ENCODE measurements around the gene AVL9. TPM values are rescaled to one million over a fixed set of nuclear protein-coding genes. Genes with fewer than 3 reads are reported as not detected.
"Not testable (repeated sequence)": the region's sequence is repeated elsewhere in the genome, so short reads cannot be mapped to it uniquely, and the experiment has no call there.

Gene AVL9
- total and polyA plus RNA-seq, 9 of the 15 experiments (the other 6 are each of a cell fraction or from before 2014, with no cell fraction given): 6.4 to 66.2 (median 30.1) TPM

DNA sequence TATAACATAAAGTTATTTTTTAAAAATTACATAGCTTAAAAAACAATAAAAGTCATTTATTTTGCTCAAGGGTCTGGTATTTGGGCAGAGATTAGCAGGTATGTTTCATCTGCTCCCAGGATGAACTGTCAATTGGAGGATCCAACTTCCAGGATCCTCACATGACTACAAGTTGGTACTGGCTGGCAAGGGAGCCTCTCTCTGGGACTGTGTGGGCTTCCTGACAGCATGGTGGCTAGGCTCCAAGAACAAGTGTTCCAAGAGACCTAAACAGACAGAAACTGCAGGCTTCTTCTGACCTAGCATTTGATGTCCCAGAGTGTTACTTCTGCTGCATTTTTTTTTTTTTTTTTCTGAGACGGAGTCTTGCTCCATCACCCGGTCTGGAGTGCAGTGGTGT, 107.2 kb downstream of the AVL9 start:
- ChIA-PET CTCF (ENCODE audit: low intra/inter-chr PET ratio) (no interaction called here), POLR2A (no interaction called here)
- intact Hi-C loops (cut with micrococcal nuclease): no loop called here

DNA sequence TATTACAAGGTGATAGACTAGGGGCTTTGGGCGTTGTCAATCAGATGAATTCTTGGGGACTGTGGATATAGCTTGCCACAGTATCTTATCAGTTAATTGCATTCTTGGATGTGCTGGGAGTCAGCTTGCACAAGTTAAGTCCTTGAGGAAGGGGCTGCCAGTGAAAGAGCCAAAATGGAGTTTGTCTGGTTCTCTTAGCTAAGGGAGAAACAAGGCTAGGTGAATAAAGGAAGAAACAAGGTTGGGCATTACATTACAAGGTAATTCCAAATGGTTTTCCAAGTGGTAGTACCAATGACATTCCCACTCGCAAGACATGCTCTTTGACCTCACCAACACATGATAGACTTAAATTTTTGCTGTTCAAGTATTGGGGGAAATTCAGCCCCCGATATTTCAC, 108.2 kb downstream of the AVL9 start:
- H3K36me3 ChIP-seq (ENCODE audit: control insufficient read depth, insufficient read depth, low read length); H3K27me3 ChIP-seq (ENCODE audit: control insufficient read depth in 2 of 2, insufficient read depth in 2 of 2, low read length in 2 of 2); H4K20me1 ChIP-seq (replicated peaks; ENCODE audit: control insufficient read depth, insufficient read depth, low read length); FAIRE-seq; POLR2A ChIA-PET; H3K9ac ChIP-seq (ENCODE audit: insufficient read depth in 1 of 2, low read depth in 2 of 2, low read length in 2 of 2); H3K79me2 ChIP-seq (ENCODE audit: control insufficient read depth, insufficient read depth, low read length); H3K9me1 ChIP-seq (ENCODE audit: control insufficient read depth, insufficient read depth, low read length); ATAC-seq; H3K9me3 ChIP-seq (replicated peaks; ENCODE audit: control insufficient read depth, insufficient read depth, low read depth, low read length); H2AFZ ChIP-seq (ENCODE audit: low read depth, low read length); BruUV-seq (replicated peaks); H3K4me2 ChIP-seq (ENCODE audit: insufficient read depth, low read length); H3K4me1 ChIP-seq (replicated peaks in 1 of 2; ENCODE audit: control insufficient read depth in 2 of 2, insufficient read depth in 2 of 2, low read length in 2 of 2); H3K27ac ChIP-seq (ENCODE audit: extremely low read depth, low read depth, low read length); H3K4me3 ChIP-seq; in situ Hi-C loops (cut with MboI); DNase-seq (ENCODE audit: extremely low read depth in 1 of 4, low spot score in 3 of 4); intact Hi-C loops (cut with micrococcal nuclease); CTCF ChIA-PET (ENCODE audit: low intra/inter-chr PET ratio): not testable (repeated sequence)
- WGBS (ENCODE audit: insufficient coverage, low coverage, missing lambda C conversion rate): 47% methylated on average over 3 of the region's 3 CpGs

More for the DNA sequence above, 107.2 kb downstream of the AVL9 start:
- H3K9me1 ChIP-seq (ENCODE audit: control insufficient read depth, insufficient read depth, low read length): no peaks in the 10 kb centered on the region
- H3K27ac ChIP-seq (ENCODE audit: extremely low read depth, low read depth, low read length): no peak overlapping the region
- no peaks in the 10 kb centered on the region for H3K27me3 ChIP-seq (ENCODE audit: control insufficient read depth in 2 of 2, insufficient read depth in 2 of 2, low read length in 2 of 2)
- BruUV-seq (replicated peaks): no TSS peak
- TF ChIP-seq TCF7 (IDR thresholded peaks at IDR 0.05; ENCODE audit: borderline replicate concordance): no peak
- no peak for TF ChIP-seq SMARCC2 (IDR thresholded peaks at IDR 0.05; ENCODE audit: low read depth)
- TF ChIP-seq CXXC5 (CRISPR knock-in tag; IDR thresholded peaks at IDR 0.05): no peak
- no peak for TF ChIP-seq ZNF707 (CRISPR knock-in tag; conservative IDR thresholded peaks at IDR 0.05)
- no peak for TF ChIP-seq BDP1 (IDR thresholded peaks at IDR 0.05; ENCODE audit: insufficient read depth, insufficient read length)
- no peak for TF ChIP-seq SMAD3 (CRISPR knock-in tag; conservative IDR thresholded peaks at IDR 0.05)
- TF ChIP-seq NELFE (IDR thresholded peaks at IDR 0.05; ENCODE audit: insufficient read depth, insufficient read length): no peak
- no peak for TF ChIP-seq MXI1 (IDR thresholded peaks at IDR 0.05; ENCODE audit: low read depth, low read length)
- TF ChIP-seq, protein P1, sequence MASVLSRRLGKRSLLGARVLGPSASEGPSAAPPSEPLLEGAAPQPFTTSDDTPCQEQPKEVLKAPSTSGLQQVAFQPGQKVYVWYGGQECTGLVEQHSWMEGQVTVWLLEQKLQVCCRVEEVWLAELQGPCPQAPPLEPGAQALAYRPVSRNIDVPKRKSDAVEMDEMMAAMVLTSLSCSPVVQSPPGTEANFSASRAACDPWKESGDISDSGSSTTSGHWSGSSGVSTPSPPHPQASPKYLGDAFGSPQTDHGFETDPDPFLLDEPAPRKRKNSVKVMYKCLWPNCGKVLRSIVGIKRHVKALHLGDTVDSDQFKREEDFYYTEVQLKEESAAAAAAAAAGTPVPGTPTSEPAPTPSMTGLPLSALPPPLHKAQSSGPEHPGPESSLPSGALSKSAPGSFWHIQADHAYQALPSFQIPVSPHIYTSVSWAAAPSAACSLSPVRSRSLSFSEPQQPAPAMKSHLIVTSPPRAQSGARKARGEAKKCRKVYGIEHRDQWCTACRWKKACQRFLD (CRISPR knock-in tag; IDR thresholded peaks at IDR 0.05): no peak
- TF ChIP-seq MYNN (IDR thresholded peaks at IDR 0.05): no peak
- TF ChIP-seq MYNN (CRISPR knock-in tag; IDR thresholded peaks at IDR 0.05): no peak
- TF ChIP-seq ZNF79 (CRISPR knock-in tag; IDR thresholded peaks at IDR 0.05; ENCODE audit: low read depth): no peak
- TF ChIP-seq, protein P2, sequence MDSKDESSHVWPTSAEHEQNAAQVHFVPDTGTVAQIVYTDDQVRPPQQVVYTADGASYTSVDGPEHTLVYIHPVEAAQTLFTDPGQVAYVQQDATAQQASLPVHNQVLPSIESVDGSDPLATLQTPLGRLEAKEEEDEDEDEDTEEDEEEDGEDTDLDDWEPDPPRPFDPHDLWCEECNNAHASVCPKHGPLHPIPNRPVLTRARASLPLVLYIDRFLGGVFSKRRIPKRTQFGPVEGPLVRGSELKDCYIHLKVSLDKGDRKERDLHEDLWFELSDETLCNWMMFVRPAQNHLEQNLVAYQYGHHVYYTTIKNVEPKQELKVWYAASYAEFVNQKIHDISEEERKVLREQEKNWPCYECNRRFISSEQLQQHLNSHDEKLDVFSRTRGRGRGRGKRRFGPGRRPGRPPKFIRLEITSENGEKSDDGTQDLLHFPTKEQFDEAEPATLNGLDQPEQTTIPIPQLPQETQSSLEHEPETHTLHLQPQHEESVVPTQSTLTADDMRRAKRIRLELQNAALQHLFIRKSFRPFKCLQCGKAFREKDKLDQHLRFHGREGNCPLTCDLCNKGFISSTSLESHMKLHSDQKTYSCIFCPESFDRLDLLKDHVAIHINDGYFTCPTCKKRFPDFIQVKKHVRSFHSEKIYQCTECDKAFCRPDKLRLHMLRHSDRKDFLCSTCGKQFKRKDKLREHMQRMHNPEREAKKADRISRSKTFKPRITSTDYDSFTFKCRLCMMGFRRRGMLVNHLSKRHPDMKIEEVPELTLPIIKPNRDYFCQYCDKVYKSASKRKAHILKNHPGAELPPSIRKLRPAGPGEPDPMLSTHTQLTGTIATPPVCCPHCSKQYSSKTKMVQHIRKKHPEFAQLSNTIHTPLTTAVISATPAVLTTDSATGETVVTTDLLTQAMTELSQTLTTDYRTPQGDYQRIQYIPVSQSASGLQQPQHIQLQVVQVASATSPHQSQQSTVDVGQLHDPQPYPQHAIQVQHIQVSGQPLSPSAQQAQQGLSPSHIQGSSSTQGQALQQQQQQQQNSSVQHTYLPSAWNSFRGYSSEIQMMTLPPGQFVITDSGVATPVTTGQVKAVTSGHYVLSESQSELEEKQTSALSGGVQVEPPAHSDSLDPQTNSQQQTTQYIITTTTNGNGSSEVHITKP (IDR thresholded peaks at IDR 0.05; ENCODE audit: partially characterized antibody): no peak
- H3K36me3 ChIP-seq (ENCODE audit: control insufficient read depth, insufficient read depth, low read length): no peaks in the 10 kb centered on the region
- ATAC-seq (peak; percentile 43), DNase-seq (ENCODE audit: extremely low read depth in 1 of 4, low spot score in 3 of 4) (no peak), FAIRE-seq (no peak)
- in situ Hi-C loops (cut with MboI): no loop called here
- no peak overlapping the region for H3K4me2 ChIP-seq (ENCODE audit: insufficient read depth, low read length)
- no peaks in the 10 kb centered on the region for H3K9me3 ChIP-seq (replicated peaks; ENCODE audit: control insufficient read depth, insufficient read depth, low read depth, low read length)
- no peak overlapping the region for H3K9ac ChIP-seq (ENCODE audit: insufficient read depth in 1 of 2, low read depth in 2 of 2, low read length in 2 of 2)
- whole genome bisulfite sequencing (ENCODE audit: insufficient coverage, low coverage, missing lambda C conversion rate): no CpG with 5 or more reads among the region's 2 CpGs
- no peaks in the 10 kb centered on the region for H3K79me2 ChIP-seq (ENCODE audit: control insufficient read depth, insufficient read depth, low read length)
- no peaks in the 10 kb centered on the region; a peak in 1 of 5 replicates for H3K4me1 ChIP-seq (replicated peaks in 1 of 2; ENCODE audit: control insufficient read depth in 2 of 2, insufficient read depth in 2 of 2, low read length in 2 of 2)
- H4K20me1 ChIP-seq (replicated peaks; ENCODE audit: control insufficient read depth, insufficient read depth, low read length): no peaks in the 10 kb centered on the region
- H3K4me3 ChIP-seq: no peak overlapping the region
- H2AFZ ChIP-seq (ENCODE audit: low read depth, low read length): no peak overlapping the region

Data from K562 (cell line).